Activated CD4-positive, alpha-beta T cell treated with anti-CD3 and anti-CD28 coated beads for 1 hour (primary cell): ENCODE measurements around the gene KRTAP29-1.
"Not testable (repeated sequence)": the region's sequence is repeated elsewhere in the genome, so short reads cannot be mapped to it uniquely, and the experiment has no call there.

Experiments
- DNase-seq: peaks from one replicate; pipeline ENCODE4 v3.0.0-alpha.2; 2020

Gene KRTAP29-1

GRCh38 chr17:41301916-41302901 lies at the start of gene KRTAP29-1:
KRTAP29-1 (minus strand) TSS chr17:41302851; CDS start chr17:41302851, 0 bp downstream.
- DNase-seq, result no peak

- DNase-seq, result no peak
Measured at GRCh38 chr17:41351177-41351576, 48.5 kb upstream of the KRTAP29-1 start.

GRCh38 chr17:41350381-41350878 lies 47.8 kb upstream of the KRTAP29-1 start, which contains the start of gene KRT33A:
KRT33A (minus strand) TSS chr17:41350828; CDS start chr17:41350767, 61 bp downstream.
- DNase-seq, result not testable (repeated sequence)

- no peak for DNase-seq
Measured at GRCh38 chr17:41347869-41348760, 45.5 kb upstream of the KRTAP29-1 start.

GRCh38 chr17:41346421-41346820 lies 43.8 kb upstream of the KRTAP29-1 start:
- DNase-seq, result not testable (repeated sequence)

GRCh38 chr17:41345992-41346391 lies 43.3 kb upstream of the KRTAP29-1 start:
- no peak for DNase-seq

- no peak for DNase-seq
Measured at GRCh38 chr17:41343029-41343428, 40.4 kb upstream of the KRTAP29-1 start.

GRCh38 chr17:41340934-41341861 lies 38.5 kb upstream of the KRTAP29-1 start:
- no peak for DNase-seq

- DNase-seq, result no peak
Measured at GRCh38 chr17:41340494-41340893, 37.8 kb upstream of the KRTAP29-1 start.

GRCh38 chr17:41339571-41340172 lies 37.0 kb upstream of the KRTAP29-1 start:
- DNase-seq, result no peak

GRCh38 chr17:41338961-41339485 lies 36.4 kb upstream of the KRTAP29-1 start:
- DNase-seq, result no peak

- DNase-seq, result no peak
Measured at GRCh38 chr17:41335747-41336146, 33.1 kb upstream of the KRTAP29-1 start.

GRCh38 chr17:41334385-41335305 lies 32.0 kb upstream of the KRTAP29-1 start:
- DNase-seq, result no peak

GRCh38 chr17:41333836-41334235 lies 31.2 kb upstream of the KRTAP29-1 start:
- no peak for DNase-seq

- no peak for DNase-seq
Measured at GRCh38 chr17:41333098-41333497, 30.4 kb upstream of the KRTAP29-1 start.

GRCh38 chr17:41332239-41332638 lies 29.6 kb upstream of the KRTAP29-1 start:
- DNase-seq, result no peak

GRCh38 chr17:41331606-41332005 lies 29.0 kb upstream of the KRTAP29-1 start:
- DNase-seq, result no peak

- no peak for DNase-seq
Measured at GRCh38 chr17:41329279-41329948, 26.8 kb upstream of the KRTAP29-1 start.

GRCh38 chr17:41328207-41328606 lies 25.6 kb upstream of the KRTAP29-1 start:
- DNase-seq, result no peak
